ENCODE results near the gene TM7SF2.

DNA sequence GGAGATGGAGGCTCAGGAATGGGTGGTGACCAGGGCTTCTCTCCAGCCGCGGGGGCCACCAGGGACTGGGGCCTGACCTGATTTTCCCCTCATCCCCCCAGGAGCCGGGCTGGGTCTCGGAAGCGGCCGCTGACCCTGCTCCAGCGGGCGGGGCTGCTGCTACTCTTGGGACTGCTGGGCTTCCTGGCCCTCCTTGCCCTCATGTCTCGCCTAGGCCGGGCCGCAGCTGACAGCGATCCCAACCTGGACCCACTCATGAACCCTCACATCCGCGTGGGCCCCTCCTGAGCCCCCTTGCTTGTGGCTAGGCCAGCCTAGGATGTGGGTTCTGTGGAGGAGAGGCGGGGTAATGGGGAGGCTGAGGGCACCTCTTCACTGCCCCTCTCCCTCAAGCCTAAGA is 23.8 kb upstream of the TM7SF2 start:
- no peak for TF ChIP-seq CTCF (IDR thresholded peaks at IDR 0.05; ENCODE audit: low read depth, low read length)
- TF ChIP-seq EZH2phosphoT487 (IDR thresholded peaks at IDR 0.05; ENCODE audit: low read depth) = no peak

Data from OCI-LY3 (cell line).